ENCODE results near the gene DMRT1. TPM values are rescaled to one million over a fixed set of nuclear protein-coding genes. Genes with fewer than 3 reads are reported as not detected.

The DMRT1 gene
- 0.21 TPM in 1 of 2 replicates, not detected in the other for total RNA-seq (2014; rRNA removed; shearing (Covaris generic))

- peaks cover 86% of the 10 kb centered on the region for H3K27me3 ChIP-seq (ENCODE audit: control insufficient read depth, insufficient read depth, low read length)
- peak; percentile 86 for DNase-seq
- H3K4me3 ChIP-seq (ENCODE audit: insufficient read depth, low read depth, low read length) = peak within 1 kb of the TSS; percentile 23; the same call in 1 of the 2 replicates
- H3K36me3 ChIP-seq (replicated peaks; ENCODE audit: control insufficient read depth, insufficient read depth, low read length) = no peaks in the 10 kb centered on the region
These were observed at the start of gene DMRT1 for GRCh38 chr9:841371-842209. TSS of gene DMRT1 (plus strand) at chr9:841697. CDS start at chr9:841839, 142 bp downstream.

GRCh38 chr9:792331-793260, 48.9 kb upstream of the DMRT1 start:
- no peak for DNase-seq
- Histone ChIP-seq H3K36me3 (replicated peaks; ENCODE audit: control insufficient read depth, insufficient read depth, low read length) (no peaks in the 10 kb centered on the region), H3K27me3 (ENCODE audit: control insufficient read depth, insufficient read depth, low read length) (no peaks in the 10 kb centered on the region), H3K4me3 (ENCODE audit: insufficient read depth, low read depth, low read length) (no peak overlapping the region)

- H3K36me3 ChIP-seq (replicated peaks; ENCODE audit: control insufficient read depth, insufficient read depth, low read length) = no peaks in the 10 kb centered on the region
- H3K4me3 ChIP-seq (ENCODE audit: insufficient read depth, low read depth, low read length) = no peak overlapping the region
- no peaks in the 10 kb centered on the region for H3K27me3 ChIP-seq (ENCODE audit: control insufficient read depth, insufficient read depth, low read length)
- no peak for DNase-seq
These were observed 47.1 kb upstream of the DMRT1 start for GRCh38 chr9:794386-794785.

GRCh38 chr9:795869-796268, 45.6 kb upstream of the DMRT1 start:
- H3K36me3 ChIP-seq (replicated peaks; ENCODE audit: control insufficient read depth, insufficient read depth, low read length) = no peaks in the 10 kb centered on the region
- no peaks in the 10 kb centered on the region for H3K27me3 ChIP-seq (ENCODE audit: control insufficient read depth, insufficient read depth, low read length)
- no peak for DNase-seq
- no peak overlapping the region for H3K4me3 ChIP-seq (ENCODE audit: insufficient read depth, low read depth, low read length)

- no peak overlapping the region for H3K4me3 ChIP-seq (ENCODE audit: insufficient read depth, low read depth, low read length)
- no peak for DNase-seq
- no peaks in the 10 kb centered on the region for H3K27me3 ChIP-seq (ENCODE audit: control insufficient read depth, insufficient read depth, low read length)
- H3K36me3 ChIP-seq (replicated peaks; ENCODE audit: control insufficient read depth, insufficient read depth, low read length) = no peaks in the 10 kb centered on the region
These were observed 40.8 kb upstream of the DMRT1 start for GRCh38 chr9:800591-801150.

- Histone ChIP-seq H3K27me3 (ENCODE audit: control insufficient read depth, insufficient read depth, low read length) (no peaks in the 10 kb centered on the region), H3K4me3 (ENCODE audit: insufficient read depth, low read depth, low read length) (no peak overlapping the region), H3K36me3 (replicated peaks; ENCODE audit: control insufficient read depth, insufficient read depth, low read length) (no peaks in the 10 kb centered on the region)
- no peak for DNase-seq
These were observed 40.0 kb upstream of the DMRT1 start for GRCh38 chr9:801399-802071.

- no peak for DNase-seq
- Histone ChIP-seq H3K4me3 (ENCODE audit: insufficient read depth, low read depth, low read length) (no peak overlapping the region), H3K36me3 (replicated peaks; ENCODE audit: control insufficient read depth, insufficient read depth, low read length) (no peaks in the 10 kb centered on the region), H3K27me3 (ENCODE audit: control insufficient read depth, insufficient read depth, low read length) (no peaks in the 10 kb centered on the region)
These were observed 37.5 kb upstream of the DMRT1 start for GRCh38 chr9:804026-804425.

- no peak for DNase-seq
- no peak overlapping the region for H3K4me3 ChIP-seq (ENCODE audit: insufficient read depth, low read depth, low read length)
- H3K36me3 ChIP-seq (replicated peaks; ENCODE audit: control insufficient read depth, insufficient read depth, low read length) = no peaks in the 10 kb centered on the region
- no peaks in the 10 kb centered on the region for H3K27me3 ChIP-seq (ENCODE audit: control insufficient read depth, insufficient read depth, low read length)
These were observed 36.3 kb upstream of the DMRT1 start for GRCh38 chr9:805151-805550.

- no peak overlapping the region for H3K4me3 ChIP-seq (ENCODE audit: insufficient read depth, low read depth, low read length)
These were observed 35.0 kb upstream of the DMRT1 start for GRCh38 chr9:806285-807156.

GRCh38 chr9:811106-811531, 30.4 kb upstream of the DMRT1 start:
- H3K27me3 ChIP-seq (ENCODE audit: control insufficient read depth, insufficient read depth, low read length) = no peaks in the 10 kb centered on the region
- DNase-seq = no peak
- H3K36me3 ChIP-seq (replicated peaks; ENCODE audit: control insufficient read depth, insufficient read depth, low read length) = no peaks in the 10 kb centered on the region

More at GRCh38 chr9:806285-807156, 35.0 kb upstream of the DMRT1 start:
- DNase-seq = peak; percentile 59
- H3K27me3 ChIP-seq (ENCODE audit: control insufficient read depth, insufficient read depth, low read length) = no peaks in the 10 kb centered on the region
- no peaks in the 10 kb centered on the region for H3K36me3 ChIP-seq (replicated peaks; ENCODE audit: control insufficient read depth, insufficient read depth, low read length)

GRCh38 chr9:818958-819357, 22.5 kb upstream of the DMRT1 start:
- Histone ChIP-seq H3K27me3 (ENCODE audit: control insufficient read depth, insufficient read depth, low read length) (no peaks in the 10 kb centered on the region), H3K36me3 (replicated peaks; ENCODE audit: control insufficient read depth, insufficient read depth, low read length) (no peaks in the 10 kb centered on the region), H3K4me3 (ENCODE audit: insufficient read depth, low read depth, low read length) (no peak overlapping the region)
- no peak for DNase-seq

More at GRCh38 chr9:811106-811531, 30.4 kb upstream of the DMRT1 start:
- H3K4me3 ChIP-seq (ENCODE audit: insufficient read depth, low read depth, low read length) = no peak overlapping the region

GRCh38 chr9:826500-827280, 14.8 kb upstream of the DMRT1 start:
- Histone ChIP-seq H3K4me3 (ENCODE audit: insufficient read depth, low read depth, low read length) (no peak overlapping the region), H3K36me3 (replicated peaks; ENCODE audit: control insufficient read depth, insufficient read depth, low read length) (no peaks in the 10 kb centered on the region), H3K27me3 (ENCODE audit: control insufficient read depth, insufficient read depth, low read length) (no peaks in the 10 kb centered on the region)
- peak; percentile 78 for DNase-seq

GRCh38 chr9:840343-840742, 1.2 kb upstream of the DMRT1 start:
- Histone ChIP-seq H3K27me3 (ENCODE audit: control insufficient read depth, insufficient read depth, low read length) (peaks cover 81% of the 10 kb centered on the region), H3K4me3 (ENCODE audit: insufficient read depth, low read depth, low read length) (no peak overlapping the region), H3K36me3 (replicated peaks; ENCODE audit: control insufficient read depth, insufficient read depth, low read length) (no peaks in the 10 kb centered on the region)
- DNase-seq = peak; percentile 80
